AG09319 (cell line): ENCODE results near the gene PACS2.

ENCODE experiments used
- DNase-seq: peaks from one replicate; pipeline ENCODE4 v3.0.0-alpha.2; 2010; ENCODE audit warnings: low read depth; ENCODE audit errors: extremely low read depth
- CTCF ChIP-seq: IDR thresholded peaks from 2 replicates; pipeline ENCODE4 v1.5.1; 2011; ENCODE audit warnings: low read depth, mild to moderate bottlenecking, inconsistent platforms, low read length, moderate library complexity

The PACS2 gene

GRCh38 chr14:105350450-105351244 lies 36.1 kb downstream of the PACS2 start:
- TF ChIP-seq CTCF = no peak
- DNase-seq = no peak

GRCh38 chr14:105351410-105351809 lies 36.9 kb downstream of the PACS2 start:
- TF ChIP-seq CTCF = no peak
- no peak for DNase-seq

- DNase-seq = peak; percentile 65
- TF ChIP-seq CTCF = peak; percentile 81
Observed at GRCh38 chr14:105351920-105352851, 37.6 kb downstream of the PACS2 start.

GRCh38 chr14:105353136-105353535 lies 38.6 kb downstream of the PACS2 start:
- no peak for TF ChIP-seq CTCF

GRCh38 chr14:105354541-105354940 lies 40.0 kb downstream of the PACS2 start:
- no peak for TF ChIP-seq CTCF
- no peak for DNase-seq

More at GRCh38 chr14:105353136-105353535, 38.6 kb downstream of the PACS2 start:
- no peak for DNase-seq

- no peak for DNase-seq
- TF ChIP-seq CTCF = no peak
Observed at GRCh38 chr14:105355049-105355575, 40.6 kb downstream of the PACS2 start.
